HG02943 (cell line): ENCODE results near the gene SLC45A1.

ENCODE experiments used
- ATAC-seq: cut with Tn5 transposase; IDR thresholded peaks from one replicate; pipeline ENCODE4 v1.9.1; 2021; ENCODE audit warnings: mild to moderate bottlenecking, low read depth, moderate library complexity; ENCODE audit not compliant: unreplicated experiment

SLC45A1 gene

GRCh38 chr1:8334106-8334851 is 16.4 kb downstream of the SLC45A1 start:
- ATAC-seq: no peak

- no peak for ATAC-seq
These were observed 17.3 kb downstream of the SLC45A1 start for GRCh38 chr1:8335246-8335645.

- no peak for ATAC-seq
These were observed 20.0 kb downstream of the SLC45A1 start for GRCh38 chr1:8337776-8338525.

- no peak for ATAC-seq
These were observed 20.8 kb downstream of the SLC45A1 start for GRCh38 chr1:8338526-8339202.

- ATAC-seq: no peak
These were observed 21.3 kb downstream of the SLC45A1 start for GRCh38 chr1:8339203-8339600.

- no peak for ATAC-seq
These were observed 22.5 kb downstream of the SLC45A1 start for GRCh38 chr1:8340448-8340847.

- ATAC-seq: no peak
These were observed 24.4 kb downstream of the SLC45A1 start for GRCh38 chr1:8342325-8342724.

- no peak for ATAC-seq
These were observed 25.1 kb downstream of the SLC45A1 start for GRCh38 chr1:8343044-8343443.

GRCh38 chr1:8343464-8344001 is 25.6 kb downstream of the SLC45A1 start:
- ATAC-seq: no peak

GRCh38 chr1:8344893-8345507 is 27.1 kb downstream of the SLC45A1 start:
- ATAC-seq: no peak

GRCh38 chr1:8345621-8346415 is 27.9 kb downstream of the SLC45A1 start:
- ATAC-seq: no peak

GRCh38 chr1:8347635-8348034 is 29.7 kb downstream of the SLC45A1 start:
- no peak for ATAC-seq

GRCh38 chr1:8348047-8348776 is 30.3 kb downstream of the SLC45A1 start:
- no peak for ATAC-seq

- ATAC-seq: no peak
These were observed 31.0 kb downstream of the SLC45A1 start for GRCh38 chr1:8348777-8349472.

- ATAC-seq: no peak
These were observed 31.6 kb downstream of the SLC45A1 start for GRCh38 chr1:8349473-8349865.

- ATAC-seq: no peak
These were observed 32.0 kb downstream of the SLC45A1 start for GRCh38 chr1:8349961-8350360.

- no peak for ATAC-seq
These were observed 33.2 kb downstream of the SLC45A1 start for GRCh38 chr1:8350914-8351684.
